ENCODE measurements around the gene ERP27.

ERP27 gene

GRCh38 chr12:14905269-14906004 lies 32.9 kb downstream of the ERP27 start:
- peaks cover 0 to 10% (median 3%) of the 10 kb centered on the region in 4 experiments for H3K4me1 ChIP-seq (ENCODE audit: control extremely low read depth in 1 of 4, control insufficient read depth in 4 of 4, insufficient read depth in 4 of 4, low read length in 3 of 4)
- no peak overlapping the region for H3K27ac ChIP-seq (ENCODE audit: insufficient read depth in 1 of 2, low read depth in 1 of 2, low read length in 2 of 2, poor library complexity in 1 of 2, severe bottlenecking in 2 of 2)
- H3K27me3 ChIP-seq (replicated peaks in 2 of 5; ENCODE audit: control insufficient read depth in 4 of 5, insufficient read depth in 5 of 5, low read length in 4 of 5), result no peaks in the 10 kb centered on the region
- no peaks in the 10 kb centered on the region for H3K9me3 ChIP-seq (ENCODE audit: control extremely low read depth in 1 of 5, control insufficient read depth in 4 of 5, insufficient read depth in 2 of 5, low read depth in 1 of 5, low read length in 4 of 5)
- 100% methylated on average over 1 of the region's 5 CpGs for WGBS (ENCODE audit: insufficient coverage)
- no peak for DNase-seq
- H3K4me3 ChIP-seq (ENCODE audit: control insufficient read depth in 1 of 7, extremely low read depth in 1 of 7, insufficient read depth in 4 of 7, low read depth in 2 of 7, low read length in 6 of 7), result no peak overlapping the region
- ChIA-PET POLR2A (no interaction called here), CTCF (interaction anchor here (1.2 kb wide), 1 partner anchor 14 kb away, joined by 3 read pairs; no protein-coding TSS in a partner anchor)
- no peaks in the 10 kb centered on the region for H3K36me3 ChIP-seq (ENCODE audit: control insufficient read depth in 4 of 4, insufficient read depth in 4 of 4, low read length in 3 of 4)

DNA sequence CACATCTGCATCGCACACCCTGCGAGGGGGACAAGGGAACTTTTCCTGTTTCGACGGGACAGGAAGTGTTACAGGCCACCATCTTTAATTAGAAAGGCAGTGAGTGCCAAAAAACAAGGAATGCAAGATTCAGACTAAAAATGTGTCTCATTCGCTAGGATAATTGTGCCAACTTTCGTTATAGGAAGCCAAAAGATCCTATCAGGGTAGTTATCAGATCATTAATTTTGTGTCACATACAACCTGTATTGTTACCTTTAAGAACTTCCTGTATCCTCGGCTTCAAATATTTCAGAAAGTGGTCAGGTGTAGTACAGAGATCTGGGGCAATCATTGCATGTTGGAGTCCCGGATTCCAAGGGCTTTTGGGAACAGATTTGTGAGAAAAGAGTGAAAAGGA lies 33.5 kb downstream of the ERP27 start:
- H3K27me3 ChIP-seq (replicated peaks in 2 of 5; ENCODE audit: control insufficient read depth in 4 of 5, insufficient read depth in 5 of 5, low read length in 4 of 5), result no peaks in the 10 kb centered on the region
- no peak for DNase-seq
- ChIA-PET POLR2A (no interaction called here), CTCF (interaction anchor here (1.0 to 1.2 kb wide), 2 partner anchors 13 kb away, joined by 3 to 4 read pairs; no protein-coding TSS in a partner anchor)
- 77% methylated on average over 8 of the region's 8 CpGs for WGBS (ENCODE audit: insufficient coverage)
- H3K36me3 ChIP-seq (ENCODE audit: control insufficient read depth in 4 of 4, insufficient read depth in 4 of 4, low read length in 3 of 4), result no peaks in the 10 kb centered on the region
- H3K9me3 ChIP-seq (ENCODE audit: control extremely low read depth in 1 of 5, control insufficient read depth in 4 of 5, insufficient read depth in 2 of 5, low read depth in 1 of 5, low read length in 4 of 5), result no peaks in the 10 kb centered on the region
- no peak overlapping the region for H3K27ac ChIP-seq (ENCODE audit: insufficient read depth in 1 of 2, low read depth in 1 of 2, low read length in 2 of 2, poor library complexity in 1 of 2, severe bottlenecking in 2 of 2)
- peaks cover 0 to 7% (median 3%) of the 10 kb centered on the region in 4 experiments for H3K4me1 ChIP-seq (ENCODE audit: control extremely low read depth in 1 of 4, control insufficient read depth in 4 of 4, insufficient read depth in 4 of 4, low read length in 3 of 4)
- no peak overlapping the region for H3K4me3 ChIP-seq (ENCODE audit: control insufficient read depth in 1 of 7, extremely low read depth in 1 of 7, insufficient read depth in 4 of 7, low read depth in 2 of 7, low read length in 6 of 7)

GRCh38 chr12:14903386-14904098 lies 34.8 kb downstream of the ERP27 start:
- DNase-seq, result no peak
- peaks cover 0 to 7% (median 3%) of the 10 kb centered on the region in 4 experiments for H3K4me1 ChIP-seq (ENCODE audit: control extremely low read depth in 1 of 4, control insufficient read depth in 4 of 4, insufficient read depth in 4 of 4, low read length in 3 of 4)
- no peaks in the 10 kb centered on the region for H3K27me3 ChIP-seq (replicated peaks in 2 of 5; ENCODE audit: control insufficient read depth in 4 of 5, insufficient read depth in 5 of 5, low read length in 4 of 5)
- no peaks in the 10 kb centered on the region for H3K36me3 ChIP-seq (ENCODE audit: control insufficient read depth in 4 of 4, insufficient read depth in 4 of 4, low read length in 3 of 4)
- CTCF ChIA-PET, result interaction anchor here (0.6 to 1.0 kb wide), 3 partner anchors 9 to 668 kb away, joined by 3 to 4 read pairs (median 3); no protein-coding TSS in a partner anchor
- 97% methylated on average over 4 of the region's 5 CpGs for WGBS (ENCODE audit: insufficient coverage)
- no peaks in the 10 kb centered on the region for H3K9me3 ChIP-seq (ENCODE audit: control extremely low read depth in 1 of 5, control insufficient read depth in 4 of 5, insufficient read depth in 2 of 5, low read depth in 1 of 5, low read length in 4 of 5)
- H3K27ac ChIP-seq (ENCODE audit: insufficient read depth in 1 of 2, low read depth in 1 of 2, low read length in 2 of 2, poor library complexity in 1 of 2, severe bottlenecking in 2 of 2), result no peak overlapping the region
- no peak overlapping the region for H3K4me3 ChIP-seq (ENCODE audit: control insufficient read depth in 1 of 7, extremely low read depth in 1 of 7, insufficient read depth in 4 of 7, low read depth in 2 of 7, low read length in 6 of 7)
- POLR2A ChIA-PET, result interaction anchor here (0.5 kb wide), 1 partner anchor 75 kb away, joined by 3 read pairs; no protein-coding TSS in a partner anchor

DNA sequence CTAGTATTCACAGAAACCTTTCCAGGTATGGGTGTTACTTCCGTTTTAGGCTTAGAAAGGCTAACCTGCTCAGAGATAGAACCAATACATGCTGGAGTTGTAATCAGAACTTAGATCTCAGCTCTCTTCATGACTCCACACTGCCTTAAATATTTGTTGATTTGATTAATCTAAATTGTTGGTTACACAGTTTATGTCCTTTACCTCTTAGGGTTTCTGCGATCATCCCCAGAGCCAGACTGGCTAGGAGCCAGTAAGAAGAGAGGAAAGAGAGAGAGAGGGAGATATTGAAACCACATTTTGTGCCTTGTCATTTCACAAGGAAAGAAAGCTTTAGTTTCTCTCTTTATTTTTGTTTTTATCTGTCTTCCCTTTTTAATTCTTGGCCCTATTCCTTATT lies 35.9 kb downstream of the ERP27 start:
- POLR2A ChIA-PET, result no interaction called here
- H3K36me3 ChIP-seq (ENCODE audit: control insufficient read depth in 4 of 4, insufficient read depth in 4 of 4, low read length in 3 of 4), result no peaks in the 10 kb centered on the region
- H3K27ac ChIP-seq (ENCODE audit: insufficient read depth in 1 of 2, low read depth in 1 of 2, low read length in 2 of 2, poor library complexity in 1 of 2, severe bottlenecking in 2 of 2), result no peak overlapping the region
- H3K4me3 ChIP-seq (ENCODE audit: control insufficient read depth in 1 of 7, extremely low read depth in 1 of 7, insufficient read depth in 4 of 7, low read depth in 2 of 7, low read length in 6 of 7), result no peak overlapping the region
- H3K9me3 ChIP-seq (ENCODE audit: control extremely low read depth in 1 of 5, control insufficient read depth in 4 of 5, insufficient read depth in 2 of 5, low read depth in 1 of 5, low read length in 4 of 5), result no peaks in the 10 kb centered on the region
- H3K4me1 ChIP-seq (ENCODE audit: control extremely low read depth in 1 of 4, control insufficient read depth in 4 of 4, insufficient read depth in 4 of 4, low read length in 3 of 4), result peaks cover 0 to 7% (median 3%) of the 10 kb centered on the region in 4 experiments
- H3K27me3 ChIP-seq (replicated peaks in 2 of 5; ENCODE audit: control insufficient read depth in 4 of 5, insufficient read depth in 5 of 5, low read length in 4 of 5), result no peaks in the 10 kb centered on the region
- CTCF ChIA-PET, result no interaction called here
- WGBS (ENCODE audit: insufficient coverage), result no CpG with 5 or more reads among the region's 2 CpGs
- DNase-seq, result peak; percentile 22 to 70 (median 63)

DNA sequence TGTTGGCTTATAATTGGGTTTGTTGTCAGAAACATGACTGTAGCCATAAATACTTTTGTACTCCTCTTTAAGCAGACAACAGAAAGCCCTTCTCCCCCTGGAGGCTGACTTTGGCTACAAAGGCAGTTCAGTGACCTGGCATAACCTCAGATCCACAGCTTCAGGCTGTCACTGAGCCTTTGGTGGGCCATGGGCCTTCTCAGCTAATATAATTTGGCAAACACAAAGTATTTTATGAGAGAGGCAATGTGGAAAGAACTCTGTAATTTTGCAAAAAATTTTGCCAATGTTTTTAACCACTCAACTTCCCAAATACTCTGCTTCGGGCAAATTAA lies 37.1 kb downstream of the ERP27 start:
- POLR2A ChIA-PET, result no interaction called here
- H3K27me3 ChIP-seq (replicated peaks in 2 of 5; ENCODE audit: control insufficient read depth in 4 of 5, insufficient read depth in 5 of 5, low read length in 4 of 5), result no peaks in the 10 kb centered on the region
- 100% methylated on average over 1 of the region's 1 CpG for WGBS (ENCODE audit: insufficient coverage)

GRCh38 chr12:14900521-14901227 lies 37.7 kb downstream of the ERP27 start:
- ChIA-PET POLR2A (no interaction called here), CTCF (interaction anchor here (0.9 kb wide), 1 partner anchor 10 kb away, joined by 3 read pairs; no protein-coding TSS in a partner anchor)
- peaks cover 0 to 7% (median 3%) of the 10 kb centered on the region in 4 experiments for H3K4me1 ChIP-seq (ENCODE audit: control extremely low read depth in 1 of 4, control insufficient read depth in 4 of 4, insufficient read depth in 4 of 4, low read length in 3 of 4)
- no peaks in the 10 kb centered on the region for H3K36me3 ChIP-seq (ENCODE audit: control insufficient read depth in 4 of 4, insufficient read depth in 4 of 4, low read length in 3 of 4)
- no peaks in the 10 kb centered on the region for H3K27me3 ChIP-seq (replicated peaks in 2 of 5; ENCODE audit: control insufficient read depth in 4 of 5, insufficient read depth in 5 of 5, low read length in 4 of 5)
- no peak overlapping the region for H3K27ac ChIP-seq (ENCODE audit: insufficient read depth in 1 of 2, low read depth in 1 of 2, low read length in 2 of 2, poor library complexity in 1 of 2, severe bottlenecking in 2 of 2)
- H3K4me3 ChIP-seq (ENCODE audit: control insufficient read depth in 1 of 7, extremely low read depth in 1 of 7, insufficient read depth in 4 of 7, low read depth in 2 of 7, low read length in 6 of 7), result no peak overlapping the region
- no peak for DNase-seq
- H3K9me3 ChIP-seq (ENCODE audit: control extremely low read depth in 1 of 5, control insufficient read depth in 4 of 5, insufficient read depth in 2 of 5, low read depth in 1 of 5, low read length in 4 of 5), result no peaks in the 10 kb centered on the region
- WGBS (ENCODE audit: insufficient coverage), result 91% methylated on average over 3 of the region's 5 CpGs

More for the DNA sequence above, 37.1 kb downstream of the ERP27 start:
- no peaks in the 10 kb centered on the region for H3K9me3 ChIP-seq (ENCODE audit: control extremely low read depth in 1 of 5, control insufficient read depth in 4 of 5, insufficient read depth in 2 of 5, low read depth in 1 of 5, low read length in 4 of 5)
- peak in 2 of 3 donors; percentile 26 for DNase-seq
- no peaks in the 10 kb centered on the region for H3K36me3 ChIP-seq (ENCODE audit: control insufficient read depth in 4 of 4, insufficient read depth in 4 of 4, low read length in 3 of 4)
- no peak overlapping the region for H3K4me3 ChIP-seq (ENCODE audit: control insufficient read depth in 1 of 7, extremely low read depth in 1 of 7, insufficient read depth in 4 of 7, low read depth in 2 of 7, low read length in 6 of 7)
- CTCF ChIA-PET, result no interaction called here
- peaks cover 0 to 7% (median 3%) of the 10 kb centered on the region in 4 experiments for H3K4me1 ChIP-seq (ENCODE audit: control extremely low read depth in 1 of 4, control insufficient read depth in 4 of 4, insufficient read depth in 4 of 4, low read length in 3 of 4)
- H3K27ac ChIP-seq (ENCODE audit: insufficient read depth in 1 of 2, low read depth in 1 of 2, low read length in 2 of 2, poor library complexity in 1 of 2, severe bottlenecking in 2 of 2), result no peak overlapping the region
